Measurements from ENCODE around the gene SDSL. TPM values are rescaled to one million over a fixed set of nuclear protein-coding genes. Genes with fewer than 3 reads are reported as not detected.

The SDSL gene
- total RNA-seq, 1 donor from 2014 or later, result 2.8 TPM

DNA sequence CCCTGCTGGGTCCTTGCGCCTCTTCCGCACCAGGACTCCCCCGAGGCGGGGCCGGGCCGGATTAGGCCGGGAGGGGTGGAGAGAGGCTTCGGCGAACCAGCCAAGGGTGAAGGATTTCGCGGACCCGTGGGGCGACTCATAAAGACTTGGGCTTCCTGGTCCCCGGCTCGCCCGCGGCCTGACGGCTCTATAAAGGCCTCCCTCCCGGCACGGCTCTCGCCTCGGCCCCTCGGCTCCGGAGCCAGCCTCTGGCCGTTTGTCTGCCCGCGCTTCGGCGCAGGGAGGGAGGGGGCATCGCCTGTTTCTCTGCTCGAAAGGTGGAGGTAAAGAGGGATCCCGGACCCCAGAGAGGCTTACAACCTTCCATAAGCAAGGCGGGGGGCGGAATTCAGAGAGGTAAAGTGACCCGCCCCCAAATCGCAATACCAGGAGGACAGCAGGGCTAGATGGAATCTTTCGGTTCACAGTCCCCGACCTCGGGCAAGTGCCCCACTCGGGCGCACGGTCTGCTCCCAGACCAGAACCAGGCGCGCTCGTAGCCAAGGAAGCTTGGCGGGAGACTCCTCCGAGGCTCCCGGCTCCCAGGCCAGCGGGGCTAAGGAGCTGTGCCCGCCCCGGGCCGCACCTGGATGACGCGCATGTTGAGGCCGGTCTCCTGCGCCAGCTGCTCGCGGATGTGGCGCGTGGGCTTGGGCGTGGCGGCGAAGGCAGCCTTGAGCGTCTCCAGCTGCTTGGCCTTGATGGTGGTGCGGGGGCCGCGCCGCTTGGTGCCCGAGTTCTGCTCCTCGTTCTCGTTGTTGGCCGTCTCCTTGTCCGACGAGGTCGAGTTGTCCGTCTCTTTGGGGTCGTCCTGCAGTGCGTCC lies 45.6 kb downstream of the SDSL start:
- no peak for DNase-seq (ENCODE audit: low read depth)

DNA sequence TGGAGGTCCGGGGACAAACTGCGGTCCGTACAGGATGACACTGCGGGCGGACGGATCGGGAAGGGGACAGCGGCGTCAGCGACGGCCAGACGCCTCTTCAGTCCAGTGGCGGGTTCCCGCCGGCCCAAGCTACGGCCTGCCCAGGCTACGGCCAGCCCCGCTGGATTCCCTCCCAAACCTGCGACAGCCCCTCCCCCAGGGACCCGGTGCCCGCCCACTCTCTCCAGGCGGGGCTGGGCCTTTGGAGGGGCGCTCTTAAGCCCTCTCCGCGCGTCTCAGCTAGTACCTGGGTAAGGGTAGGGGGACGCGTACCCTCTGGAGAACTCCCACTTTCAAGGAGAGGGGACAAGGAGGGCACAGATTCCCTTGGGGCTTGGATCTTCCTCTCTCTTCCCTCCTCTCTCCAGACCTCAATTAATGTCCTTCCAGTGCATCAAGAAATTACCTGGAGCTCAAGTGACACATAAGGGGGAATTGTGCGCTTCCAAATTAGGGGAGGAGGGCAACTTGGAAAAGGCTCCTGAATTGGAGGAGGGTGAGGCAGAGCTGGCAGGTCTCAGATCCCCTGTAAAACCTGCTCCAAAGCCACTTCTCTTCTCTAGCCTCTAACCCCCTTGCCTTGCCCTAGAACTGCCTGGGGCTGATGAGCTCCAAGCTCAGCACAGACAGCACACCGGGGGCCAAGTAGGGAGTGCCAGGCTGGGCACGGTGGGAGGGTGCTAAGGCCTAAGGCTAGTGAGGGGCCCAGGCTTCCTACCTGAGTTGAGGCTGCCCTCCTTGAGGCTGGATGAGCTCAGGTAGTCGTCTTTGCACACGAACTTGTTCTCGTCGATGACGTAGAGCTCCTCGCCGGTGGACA lies 46.4 kb downstream of the SDSL start:
- DNase-seq (ENCODE audit: low read depth), result no peak

DNA sequence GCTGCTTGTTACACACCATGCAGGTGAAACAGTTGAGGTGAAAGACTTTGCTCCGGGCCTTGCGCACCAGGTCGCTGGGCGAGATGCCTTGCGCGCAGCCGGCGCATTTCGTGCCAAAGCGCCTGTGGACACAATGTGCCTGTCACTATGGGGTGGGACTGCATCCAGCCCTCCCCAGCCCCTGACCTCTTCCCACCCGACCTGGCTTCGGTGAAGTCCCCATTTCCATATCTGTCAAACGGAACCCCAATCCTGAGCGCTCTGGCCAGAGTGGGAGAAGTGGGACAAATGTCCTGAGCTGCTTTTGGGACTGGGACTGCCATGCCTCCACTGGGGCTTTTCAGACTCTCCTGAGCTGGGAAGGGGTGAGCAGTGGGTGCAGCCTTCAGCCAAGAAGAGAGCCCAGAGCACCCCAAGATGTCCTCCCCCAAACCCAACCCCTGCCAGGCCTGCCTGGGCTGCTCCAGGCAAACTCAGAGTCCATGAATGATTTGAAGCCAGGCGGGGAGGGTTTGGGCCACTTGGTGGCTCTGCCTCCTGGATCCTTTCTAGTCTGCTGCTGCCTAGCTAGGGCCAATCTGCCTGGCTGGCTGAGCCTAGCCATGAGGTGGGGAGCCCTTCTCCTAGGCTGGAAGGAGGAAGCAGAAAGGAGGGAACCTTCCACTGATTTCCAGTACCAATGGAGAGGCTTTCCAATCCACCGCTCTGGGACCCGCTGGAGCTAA lies 47.2 kb downstream of the SDSL start:
- no peak for DNase-seq (ENCODE audit: low read depth)

DNA sequence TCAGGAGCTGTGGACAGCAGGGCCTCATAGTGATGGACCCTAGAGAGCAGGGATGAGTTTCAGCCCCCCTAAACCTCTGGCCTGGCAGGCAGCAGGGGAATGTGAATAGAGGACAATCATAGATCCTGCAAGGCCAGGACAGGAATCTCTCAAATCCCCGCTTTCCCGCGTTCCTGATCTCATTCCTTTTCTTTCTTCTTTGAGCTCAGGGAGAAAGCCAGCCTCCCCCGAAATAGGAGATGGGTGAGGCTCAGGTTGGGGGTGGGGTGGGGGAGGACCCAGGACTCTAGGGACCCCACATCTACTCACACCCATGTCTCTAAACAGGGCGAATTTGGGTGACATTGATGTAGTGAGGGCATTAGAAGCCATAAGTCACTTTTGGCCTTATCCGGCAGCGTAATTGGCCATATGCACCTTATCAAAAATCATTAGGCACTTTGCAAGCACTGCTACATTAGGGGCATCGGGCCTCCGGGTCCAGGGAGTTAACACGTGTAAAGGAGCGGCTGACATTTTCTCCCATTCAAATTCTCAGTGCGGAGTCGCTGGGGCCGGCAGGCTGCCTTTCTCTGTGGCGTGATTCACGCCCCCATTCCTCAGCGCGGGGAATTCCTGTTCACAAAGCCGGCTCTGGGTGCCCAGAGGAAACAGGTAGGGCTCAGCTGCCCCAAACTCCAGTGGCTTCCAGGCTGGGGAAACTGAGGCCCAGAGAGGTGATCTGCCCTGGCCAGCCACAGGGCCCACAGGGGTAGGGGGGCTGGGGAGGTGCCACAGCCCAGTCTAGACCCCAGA lies 48.0 kb downstream of the SDSL start:
- no peak for DNase-seq (ENCODE audit: low read depth)

DNA sequence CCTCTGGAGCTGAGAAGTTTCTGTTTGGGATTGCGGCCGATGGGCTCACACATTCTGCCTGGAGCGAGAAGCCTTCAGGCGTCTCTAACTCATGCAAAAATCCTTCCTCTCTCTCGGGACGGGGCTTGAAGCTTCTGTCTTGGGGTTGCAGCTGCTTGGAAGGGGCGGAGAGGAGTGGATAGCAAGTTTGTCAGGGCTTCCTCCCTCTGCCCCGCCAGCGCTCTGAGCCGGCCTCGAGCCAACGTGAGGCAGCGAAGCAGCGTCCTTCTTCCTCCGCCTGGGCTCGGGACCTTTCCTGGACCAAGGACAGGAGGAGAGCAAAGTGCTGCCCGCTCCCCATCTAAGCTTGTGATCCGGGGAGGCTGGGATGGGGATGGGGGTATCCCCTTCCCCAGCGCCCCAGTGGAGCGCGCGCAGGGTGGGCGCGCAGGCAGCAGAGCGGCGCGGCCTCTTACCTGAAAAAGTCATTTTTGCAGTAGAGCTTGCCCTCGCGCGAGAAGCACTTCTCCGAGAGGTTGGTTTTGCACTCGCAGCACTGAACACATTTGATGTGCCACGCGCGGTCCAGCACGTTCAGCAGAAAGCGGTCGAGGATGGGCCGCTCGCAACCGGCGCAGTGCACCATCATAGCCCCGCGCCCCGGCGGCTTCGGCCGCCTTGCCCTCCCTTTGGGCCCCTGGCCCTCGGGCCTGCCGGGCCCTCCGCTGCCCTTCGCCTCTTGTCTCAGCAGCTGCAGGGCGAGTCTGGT lies 48.9 kb downstream of the SDSL start:
- no peak for DNase-seq (ENCODE audit: low read depth)

DNA sequence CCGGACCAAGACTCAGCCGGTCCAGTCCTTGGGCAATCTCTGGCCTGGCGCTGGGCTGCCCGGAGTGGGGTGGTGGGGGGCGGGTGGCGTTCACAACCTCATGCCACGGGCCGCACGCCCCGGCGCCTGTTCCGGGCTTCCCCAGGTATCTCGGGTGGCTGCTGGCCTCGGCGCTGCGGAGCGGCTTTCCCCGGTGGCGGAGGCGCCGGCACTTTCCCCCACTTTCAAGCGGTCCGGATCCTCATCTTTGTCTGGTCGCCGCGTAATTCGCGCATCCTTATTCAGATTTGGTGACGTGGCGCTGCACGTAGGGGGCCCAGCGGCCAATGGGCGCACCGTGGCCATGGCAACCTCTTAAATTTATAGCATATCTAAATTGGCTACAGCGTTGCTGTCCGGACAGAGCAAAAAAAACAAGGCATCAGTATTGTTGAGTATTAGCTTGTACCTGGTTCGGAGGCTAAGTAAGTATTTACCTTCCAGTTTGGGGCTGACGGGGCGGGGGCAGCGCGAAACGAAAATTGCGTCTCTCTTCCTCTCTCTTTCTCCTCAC lies 49.5 kb downstream of the SDSL start, which contains the start of gene LHX5:
Gene LHX5, minus strand, starts transcription at position 253 of the 553 bp plus-strand sequence. CDS start 373 bp downstream, outside the sequence.
- no peak for DNase-seq (ENCODE audit: low read depth)

DNA sequence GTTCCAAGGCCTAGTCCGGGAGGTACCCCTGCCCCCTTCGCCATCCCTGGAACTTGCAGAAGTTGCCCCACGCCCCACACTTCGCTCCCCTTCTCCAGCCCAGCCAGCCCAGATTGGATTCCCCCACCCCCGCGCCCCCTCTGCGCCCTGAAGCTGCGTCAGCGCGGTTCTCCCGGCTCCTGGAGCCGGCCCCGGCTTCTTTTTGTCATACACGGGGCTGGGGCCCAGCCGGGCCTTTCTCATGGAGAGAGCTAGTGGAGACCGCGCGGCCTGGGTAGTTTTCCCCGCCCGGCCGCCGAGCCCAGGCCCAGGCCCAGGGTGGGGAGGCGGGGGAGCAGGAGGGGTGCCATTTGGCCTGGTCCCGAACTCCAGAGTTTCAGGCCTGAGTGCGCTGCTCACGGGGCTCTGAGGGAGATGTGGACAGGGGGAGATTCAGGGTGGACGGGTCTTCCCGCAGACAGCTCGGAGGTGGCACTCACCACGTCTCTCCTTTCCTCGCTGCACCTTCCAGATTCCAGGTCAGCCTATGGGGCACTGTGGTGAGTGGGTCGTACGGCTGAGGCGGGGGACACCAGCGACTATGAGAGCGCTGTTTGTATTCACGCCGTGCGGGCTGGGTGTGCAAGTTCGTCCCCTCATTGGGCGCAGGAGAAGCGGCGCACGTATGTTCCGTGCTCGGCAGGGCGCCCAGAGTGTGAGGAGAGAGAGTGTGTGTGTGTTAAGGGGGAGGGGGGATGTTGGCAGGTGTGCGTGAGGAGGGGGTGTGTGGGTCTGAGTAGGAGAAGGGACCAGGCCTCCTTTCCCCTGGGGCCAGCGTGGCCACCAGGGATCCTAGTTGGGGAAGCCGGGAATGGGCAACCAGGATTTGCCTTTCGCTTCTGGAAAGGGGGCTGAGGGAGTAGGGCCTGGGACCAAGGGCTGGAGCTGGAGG lies 50.3 kb downstream of the SDSL start:
- DNase-seq (ENCODE audit: low read depth), result no peak

DNA sequence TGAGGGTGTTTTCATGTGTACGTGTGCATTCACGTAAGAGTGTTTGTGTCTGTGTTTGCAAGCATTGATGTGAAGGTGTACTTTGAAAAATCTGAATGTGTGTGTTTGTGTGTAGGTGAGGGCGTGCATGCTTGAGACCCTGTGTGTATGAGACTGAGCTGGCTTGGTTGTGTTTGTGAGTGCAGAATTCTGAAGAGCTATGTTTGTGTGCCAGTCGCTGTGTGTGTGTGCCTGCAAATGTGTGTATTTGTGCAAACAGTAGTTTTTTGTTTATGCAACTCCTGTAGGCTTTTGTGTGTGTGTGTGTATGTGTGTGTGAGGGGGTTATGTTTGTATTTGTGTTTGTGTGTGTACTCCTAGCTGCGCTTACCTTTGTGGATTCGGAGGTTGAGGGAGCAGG lies 51.2 kb downstream of the SDSL start:
- no peak for DNase-seq (ENCODE audit: low read depth)

DNA sequence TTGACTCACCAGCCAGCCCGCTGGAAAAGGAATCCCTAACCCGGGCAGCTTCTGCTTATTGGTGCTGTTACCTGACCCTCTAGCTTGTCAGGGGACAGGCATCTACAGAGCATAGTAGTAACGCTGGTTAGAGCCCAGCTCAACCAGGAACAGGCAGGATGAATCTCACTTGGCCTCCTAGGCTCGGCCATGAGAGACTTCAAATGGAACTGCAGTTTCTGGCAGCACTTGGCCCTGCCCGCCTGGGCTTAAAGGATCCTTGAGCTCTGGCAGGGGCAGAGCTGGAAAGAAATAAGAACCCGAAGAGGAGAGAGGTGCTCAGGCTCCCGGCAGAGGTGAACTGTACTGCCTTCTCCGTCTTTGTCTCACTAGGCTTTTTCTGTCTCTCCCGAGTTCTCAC lies 51.8 kb downstream of the SDSL start:
- DNase-seq (ENCODE audit: low read depth), result no peak

DNA sequence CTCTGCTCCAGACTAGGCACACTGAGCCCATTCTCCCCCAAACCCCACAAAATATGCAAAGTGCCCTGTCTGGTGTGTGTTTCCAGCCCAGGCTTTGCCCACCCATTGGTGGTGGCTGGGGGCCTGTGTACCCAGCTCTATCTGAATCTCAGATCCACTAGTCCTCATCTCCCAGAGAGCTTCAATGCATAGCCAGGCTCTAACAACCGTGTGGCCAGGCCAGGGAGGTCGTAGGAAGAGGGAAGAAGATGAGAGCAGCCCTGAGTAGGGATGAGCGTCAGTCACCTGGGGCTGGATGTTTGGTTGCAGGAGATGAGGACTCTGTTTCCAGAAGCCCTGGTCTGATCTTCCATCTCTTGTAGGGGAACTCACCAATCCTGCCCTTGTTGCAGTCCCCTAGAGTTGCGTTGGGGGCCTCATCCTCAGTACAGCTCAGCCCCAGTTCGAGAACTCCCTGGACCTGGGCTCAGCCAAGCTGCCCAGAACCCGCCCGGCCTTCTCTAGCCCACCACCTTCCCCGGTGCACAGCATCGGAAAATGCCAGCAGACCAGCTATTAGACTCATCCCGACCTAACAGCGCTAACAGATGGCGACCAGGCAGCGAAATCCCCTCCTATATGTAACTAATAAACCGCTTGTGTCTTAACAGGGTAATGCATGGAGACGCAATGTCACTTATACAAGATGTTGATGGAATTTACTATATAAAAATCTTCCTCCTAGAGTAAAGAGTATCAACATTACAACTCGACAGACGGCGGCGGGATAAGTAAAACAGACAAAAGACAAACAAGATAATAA lies 52.7 kb downstream of the SDSL start:
- no peak for DNase-seq (ENCODE audit: low read depth)

DNA sequence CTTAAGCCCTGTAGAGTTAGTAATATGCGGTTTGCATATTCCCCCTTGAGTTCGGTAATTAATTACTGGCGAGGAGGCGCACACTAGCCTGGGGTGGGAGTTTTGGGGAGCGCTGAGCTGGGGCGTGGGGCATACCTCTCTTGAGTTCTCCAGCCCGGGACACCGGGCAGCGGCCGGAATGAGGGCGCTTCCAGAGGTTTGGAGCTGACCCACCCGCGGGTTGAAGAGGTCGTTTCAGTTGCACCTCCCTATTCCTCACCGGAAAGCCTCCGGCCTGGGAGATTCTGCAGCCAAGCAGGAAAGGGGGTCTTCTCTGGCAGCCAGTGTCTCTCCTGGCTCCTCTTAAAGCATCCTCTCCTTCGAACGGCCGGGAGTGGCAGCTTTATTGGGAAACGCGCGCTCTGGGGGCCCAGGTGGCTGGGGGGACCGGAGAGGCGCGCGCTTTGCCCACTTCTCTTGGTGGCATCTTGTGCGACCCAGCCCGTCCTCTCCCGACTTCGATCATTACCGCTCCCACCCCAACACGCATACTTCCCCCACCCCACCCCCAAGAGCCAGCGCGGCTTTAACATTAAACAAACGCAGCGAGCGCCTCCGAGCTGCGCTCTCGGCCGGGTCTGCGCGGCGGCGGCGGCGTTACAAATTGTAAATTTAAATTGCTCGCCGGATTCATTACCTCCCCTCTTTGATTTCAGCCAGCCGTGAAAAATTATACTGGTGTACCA lies 53.4 kb downstream of the SDSL start:
- DNase-seq (ENCODE audit: low read depth), result no peak

DNA sequence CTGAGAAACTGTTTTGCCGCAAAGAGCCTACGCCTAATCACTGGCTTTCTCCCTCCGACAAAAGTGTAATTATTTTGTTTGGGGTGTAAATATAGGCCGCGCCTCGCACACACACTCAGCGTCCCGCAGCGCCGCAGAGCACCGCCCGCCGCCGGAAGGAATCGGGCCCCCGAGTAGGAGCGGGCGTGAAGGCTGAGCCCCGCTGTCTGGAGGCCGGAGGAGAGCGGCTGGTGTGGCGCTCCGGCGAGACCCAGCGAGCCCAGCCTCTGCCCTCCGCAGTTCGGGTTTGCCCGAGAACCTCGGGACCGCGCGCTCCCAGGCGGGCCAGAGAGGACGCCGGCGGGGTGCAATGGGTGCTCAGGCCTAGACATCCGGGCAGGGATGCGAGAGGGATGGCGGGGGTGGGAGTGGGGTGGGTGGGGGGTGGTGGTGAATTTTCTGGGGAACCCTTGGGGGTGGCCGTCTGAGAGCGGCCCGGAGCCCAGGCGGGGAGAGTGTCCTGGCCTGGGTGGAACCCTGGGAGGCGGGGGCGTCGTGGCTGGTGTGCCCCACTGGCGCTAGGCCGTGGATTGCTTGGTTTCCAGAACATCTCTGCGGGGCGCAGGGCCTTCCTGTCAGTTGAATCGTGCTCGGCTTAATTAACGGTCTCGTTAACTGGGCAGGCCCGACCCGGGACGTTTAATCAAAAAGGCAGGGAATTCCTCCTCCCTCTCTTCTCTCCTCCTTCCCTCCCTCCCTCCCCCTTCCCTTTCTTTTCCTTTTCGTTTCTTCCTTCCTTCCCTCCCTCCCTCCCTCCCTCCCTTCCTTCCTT lies 54.2 kb downstream of the SDSL start:
- no peak for DNase-seq (ENCODE audit: low read depth)

DNA sequence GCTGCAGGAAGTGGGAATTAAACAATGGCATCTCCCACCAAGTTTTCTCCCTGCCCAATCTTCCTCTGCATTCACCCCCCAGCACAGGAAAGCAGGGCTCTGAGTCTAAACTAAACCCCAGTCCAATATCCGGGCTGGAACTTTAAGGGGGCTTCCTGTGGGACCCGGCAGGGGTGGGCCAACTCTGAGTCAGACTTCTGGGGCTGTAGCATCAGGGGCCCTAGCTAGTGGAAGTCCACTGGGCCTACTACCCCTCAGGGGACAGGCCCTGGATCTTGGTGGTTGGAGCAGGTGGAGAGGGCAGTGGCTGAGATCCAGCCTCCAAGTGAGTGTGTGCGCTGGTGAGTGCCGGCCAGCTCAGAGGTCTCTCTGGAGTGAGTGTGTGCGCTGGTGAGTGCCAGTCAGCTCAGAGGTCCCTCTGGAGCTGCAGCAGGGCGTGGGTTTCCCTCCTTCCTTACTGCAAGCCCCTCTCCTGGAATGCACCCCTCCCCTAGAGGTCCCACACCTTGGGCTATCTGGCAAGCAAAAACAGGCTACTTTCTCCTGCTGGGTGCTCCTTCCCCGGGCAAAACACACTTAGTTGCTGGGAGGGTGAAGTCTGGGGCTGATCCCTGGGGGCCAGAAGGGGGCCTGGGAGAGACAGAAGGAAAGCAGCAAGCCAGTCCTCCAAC lies 55.1 kb downstream of the SDSL start:
- DNase-seq (ENCODE audit: low read depth), result no peak

DNA sequence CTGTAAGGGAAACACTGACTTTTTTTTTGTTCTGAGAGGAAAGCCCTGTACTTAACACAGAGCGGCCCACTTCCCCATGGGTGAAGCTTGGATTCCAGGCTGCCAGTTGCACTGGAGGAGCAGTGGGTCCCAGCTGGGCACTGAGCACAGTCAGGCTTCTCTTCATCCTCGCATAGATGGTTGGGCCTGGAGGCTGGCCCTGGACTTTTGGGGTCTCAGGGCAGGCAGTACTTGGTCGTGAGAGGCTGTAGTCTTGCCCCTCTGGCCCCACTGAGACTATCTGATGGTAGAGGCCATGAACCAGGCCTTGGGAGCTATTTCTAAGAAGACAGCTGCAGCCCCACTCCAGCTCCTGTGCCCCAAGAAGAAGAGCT lies 55.6 kb downstream of the SDSL start:
- DNase-seq (ENCODE audit: low read depth), result no peak

DNA sequence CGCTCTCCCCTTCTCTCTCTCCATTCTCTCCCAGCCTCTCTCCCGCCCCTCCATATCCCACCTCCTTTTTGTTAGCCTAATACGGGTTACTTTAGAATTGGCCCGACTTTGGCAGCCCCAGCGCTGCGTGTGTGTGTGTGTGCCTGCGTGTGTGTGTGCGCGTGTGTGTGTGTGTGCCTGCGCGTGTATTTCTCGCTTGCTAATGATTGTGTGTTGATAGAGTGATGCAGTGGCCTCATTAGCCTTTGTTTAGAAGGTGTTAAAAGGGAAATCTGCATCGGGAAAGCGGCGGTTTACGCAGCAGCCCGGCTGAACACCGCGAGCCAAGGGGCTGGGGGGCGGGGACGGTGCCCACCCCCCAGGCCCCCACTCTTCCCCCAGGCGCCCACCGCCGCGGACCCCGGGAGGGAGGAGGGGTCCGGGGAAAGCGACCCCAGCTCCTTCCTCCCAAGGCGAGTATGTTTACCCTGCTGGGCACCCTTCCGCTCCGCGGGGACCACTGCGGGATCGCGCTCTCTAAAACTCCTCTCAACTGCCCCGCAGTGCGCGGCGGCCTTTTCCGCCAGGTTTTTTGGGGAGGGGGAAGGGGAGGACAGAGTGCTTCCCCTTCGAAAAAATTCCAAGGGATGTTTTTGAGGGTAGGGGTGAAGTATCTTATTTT lies 56.3 kb downstream of the SDSL start:
- no peak for DNase-seq (ENCODE audit: low read depth)

All from myocyte (in vitro differentiated cells).